ENCODE data around the gene PARP3.
A peak's percentile ranks its signal among the peaks of the same experiment; 100 is the strongest.
"Not testable (repeated sequence)": the region's sequence is repeated elsewhere in the genome, so short reads cannot be mapped to it uniquely, and the experiment has no call there.

Gene PARP3

GRCh38 chr3:51941798-51942602 is at the start of gene PARP3, which contains the start of gene RRP9:
Gene PARP3 (plus strand): TSS chr3:51942363. CDS start chr3:51943356, 993 bp downstream.
Gene RRP9 (minus strand): TSS chr3:51941904. CDS start chr3:51941867, 37 bp downstream.
- DNase-seq (ENCODE audit: low spot score), result peak; percentile 100
- Mint-ChIP-seq H3K27ac (peak within 1 kb of the TSS; percentile 88), H3K4me1 (ENCODE audit: low read depth) (peaks cover 20% of the 10 kb centered on the region), H3K36me3 (ENCODE audit: low read depth) (peaks cover 17% of the 10 kb centered on the region), H3K27me3 (ENCODE audit: low read depth) (no peaks in the 10 kb centered on the region), H3K4me3 (peak within 1 kb of the TSS; percentile 93), H3K9me3 (no peaks in the 10 kb centered on the region)

- Mint-ChIP-seq H3K27ac (no peak overlapping the region), H3K4me1 (ENCODE audit: low read depth) (peaks cover 16% of the 10 kb centered on the region), H3K9me3 (no peaks in the 10 kb centered on the region), H3K27me3 (ENCODE audit: low read depth) (peaks cover 11% of the 10 kb centered on the region), H3K4me3 (no peak overlapping the region), H3K36me3 (ENCODE audit: low read depth) (no peaks in the 10 kb centered on the region)
- DNase-seq (ENCODE audit: low spot score), result no peak
Measured at GRCh38 chr3:51894391-51894790, 47.8 kb upstream of the PARP3 start.

GRCh38 chr3:51894939-51895338 is 47.2 kb upstream of the PARP3 start:
- Mint-ChIP-seq H3K36me3 (ENCODE audit: low read depth) (no peaks in the 10 kb centered on the region), H3K4me3 (no peak overlapping the region), H3K4me1 (ENCODE audit: low read depth) (peaks cover 16% of the 10 kb centered on the region), H3K27ac (no peak overlapping the region), H3K27me3 (ENCODE audit: low read depth) (peaks cover 11% of the 10 kb centered on the region), H3K9me3 (no peaks in the 10 kb centered on the region)
- DNase-seq (ENCODE audit: low spot score), result no peak

DNA sequence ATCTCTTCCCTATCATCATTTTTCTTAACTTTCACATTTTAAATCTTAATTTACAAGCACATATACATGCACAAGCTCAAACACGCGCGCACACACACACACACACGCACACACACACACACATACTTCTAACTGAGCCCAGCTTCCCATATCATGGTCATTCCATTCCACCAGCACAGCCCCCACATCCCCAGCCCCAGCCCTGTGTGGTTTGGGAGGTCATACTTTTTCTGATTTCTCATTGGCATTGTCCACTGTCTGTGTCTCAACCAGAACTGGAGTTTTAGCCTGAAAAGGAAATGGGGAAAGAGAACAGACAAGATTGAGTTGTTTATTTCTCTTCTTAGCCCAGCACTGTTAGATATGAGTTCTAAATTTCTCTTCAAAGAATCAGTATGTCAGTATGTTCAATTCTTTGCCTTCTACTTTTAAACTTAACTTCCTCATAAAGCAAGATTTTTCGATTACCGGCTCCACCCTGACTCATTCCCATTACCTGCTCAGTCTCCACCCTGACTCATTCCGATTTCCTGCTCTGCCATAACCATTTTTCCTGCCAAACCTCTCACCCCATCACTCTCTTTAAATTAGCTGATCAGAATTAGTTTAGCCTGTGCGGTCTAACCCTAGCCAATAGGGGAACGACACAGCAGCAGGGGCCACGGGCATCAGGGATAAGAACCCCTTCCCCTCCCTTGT is 45.4 kb upstream of the PARP3 start:
- H3K27ac Mint-ChIP-seq, result no peak overlapping the region
- peaks cover 15% of the 10 kb centered on the region for H3K27me3 Mint-ChIP-seq (ENCODE audit: low read depth)
- no peaks in the 10 kb centered on the region for H3K36me3 Mint-ChIP-seq (ENCODE audit: low read depth)

DNA sequence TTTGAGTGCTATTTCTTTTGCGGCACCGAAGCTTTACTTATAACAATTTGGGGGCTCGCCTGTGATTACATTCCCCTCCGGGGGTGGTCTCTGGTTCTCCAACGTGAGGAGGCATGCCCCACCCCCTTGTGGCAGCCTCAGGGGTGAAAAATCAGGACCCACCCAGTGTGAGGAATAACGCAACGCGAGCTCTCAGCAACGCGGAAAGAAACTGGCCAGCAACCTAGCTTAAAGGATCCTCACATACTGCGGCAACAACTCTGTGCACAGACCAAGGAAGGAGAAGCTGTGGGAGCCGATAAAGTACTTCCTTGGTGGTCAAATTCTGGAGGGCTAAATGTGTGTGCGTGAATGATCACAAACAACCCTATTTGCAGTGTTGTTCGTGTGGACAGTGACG is 44.8 kb upstream of the PARP3 start:
- Mint-ChIP-seq H3K4me3 (no peak overlapping the region), H3K9me3 (no peaks in the 10 kb centered on the region), H3K27ac (no peak overlapping the region), H3K4me1 (ENCODE audit: low read depth) (peaks cover 2% of the 10 kb centered on the region), H3K27me3 (ENCODE audit: low read depth) (peaks cover 18% of the 10 kb centered on the region), H3K36me3 (ENCODE audit: low read depth) (no peaks in the 10 kb centered on the region)
- DNase-seq (ENCODE audit: low spot score), result no peak

More for the DNA sequence above, 45.4 kb upstream of the PARP3 start:
- no peak overlapping the region for H3K4me3 Mint-ChIP-seq
- peaks cover 8% of the 10 kb centered on the region for H3K4me1 Mint-ChIP-seq (ENCODE audit: low read depth)
- H3K9me3 Mint-ChIP-seq, result no peaks in the 10 kb centered on the region
- DNase-seq (ENCODE audit: low spot score), result no peak

DNA sequence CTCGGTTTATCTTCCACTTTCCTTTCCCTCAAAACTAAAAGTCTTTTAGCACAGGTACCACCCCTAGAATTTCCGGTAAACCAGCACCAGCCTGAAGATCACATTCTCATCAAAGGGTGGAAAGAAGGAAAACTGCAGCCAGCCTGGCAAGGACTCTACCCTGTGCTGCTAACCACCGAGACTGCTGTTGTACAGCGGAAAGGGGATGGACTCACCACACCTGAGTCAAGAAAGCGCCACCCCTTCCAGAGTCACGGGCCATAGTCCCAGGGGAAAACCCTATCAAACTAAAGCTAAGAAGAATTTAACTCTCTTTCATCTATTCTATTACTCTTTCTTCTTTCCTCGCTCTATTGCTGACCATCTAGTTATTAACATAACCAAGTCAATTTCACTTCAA is 42.1 kb upstream of the PARP3 start:
- H3K36me3 Mint-ChIP-seq (ENCODE audit: low read depth); H3K4me1 Mint-ChIP-seq (ENCODE audit: low read depth); DNase-seq (ENCODE audit: low spot score); H3K9me3 Mint-ChIP-seq; H3K4me3 Mint-ChIP-seq; H3K27ac Mint-ChIP-seq: not testable (repeated sequence)
- peaks cover 20% of the 10 kb centered on the region for H3K27me3 Mint-ChIP-seq (ENCODE audit: low read depth)

GRCh38 chr3:51902361-51902760 is 39.8 kb upstream of the PARP3 start:
- Mint-ChIP-seq H3K27ac (peak overlapping the region; percentile 1), H3K27me3 (ENCODE audit: low read depth) (peaks cover 19% of the 10 kb centered on the region)
- not testable (repeated sequence) for H3K36me3 Mint-ChIP-seq (ENCODE audit: low read depth); H3K9me3 Mint-ChIP-seq; H3K4me3 Mint-ChIP-seq; DNase-seq (ENCODE audit: low spot score); H3K4me1 Mint-ChIP-seq (ENCODE audit: low read depth)

GRCh38 chr3:51904034-51904823 is 37.9 kb upstream of the PARP3 start:
- H3K9me3 Mint-ChIP-seq, result peaks cover 3% of the 10 kb centered on the region
- H3K27ac Mint-ChIP-seq, result no peak overlapping the region
- H3K27me3 Mint-ChIP-seq (ENCODE audit: low read depth), result peaks cover 14% of the 10 kb centered on the region
- DNase-seq (ENCODE audit: low spot score), result no peak
- H3K4me1 Mint-ChIP-seq (ENCODE audit: low read depth), result no peaks in the 10 kb centered on the region
- no peak overlapping the region for H3K4me3 Mint-ChIP-seq
- H3K36me3 Mint-ChIP-seq (ENCODE audit: low read depth), result no peaks in the 10 kb centered on the region

- peaks cover 4% of the 10 kb centered on the region for H3K9me3 Mint-ChIP-seq
- H3K36me3 Mint-ChIP-seq (ENCODE audit: low read depth), result no peaks in the 10 kb centered on the region
- peaks cover 3% of the 10 kb centered on the region for H3K27me3 Mint-ChIP-seq (ENCODE audit: low read depth)
- H3K4me1 Mint-ChIP-seq (ENCODE audit: low read depth), result no peaks in the 10 kb centered on the region
- H3K4me3 Mint-ChIP-seq, result no peak overlapping the region
- no peak overlapping the region for H3K27ac Mint-ChIP-seq
- no peak for DNase-seq (ENCODE audit: low spot score)
Measured at GRCh38 chr3:51908026-51908425, 34.1 kb upstream of the PARP3 start.

DNA sequence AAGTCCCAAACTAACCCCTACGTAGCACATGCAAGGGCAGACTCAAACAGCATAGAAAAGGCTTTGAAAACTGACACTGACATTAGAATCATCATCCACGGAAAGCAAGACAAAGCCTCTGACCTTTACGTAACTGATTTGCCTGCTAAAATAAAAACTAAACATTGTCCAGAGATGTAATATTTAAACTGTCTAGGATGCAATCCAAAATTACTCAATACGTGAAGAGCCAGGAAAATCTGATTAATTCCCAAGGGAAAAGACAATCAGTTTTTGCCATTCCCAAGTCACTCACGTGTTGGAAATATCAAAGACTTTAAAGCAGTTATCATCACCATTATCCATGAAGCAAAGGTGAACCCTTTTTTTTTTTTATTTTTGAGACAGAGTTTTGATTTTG is 25.7 kb upstream of the PARP3 start:
- Mint-ChIP-seq H3K4me3 (no peak overlapping the region), H3K4me1 (ENCODE audit: low read depth) (no peaks in the 10 kb centered on the region), H3K27ac (no peak overlapping the region), H3K9me3 (no peaks in the 10 kb centered on the region), H3K36me3 (ENCODE audit: low read depth) (no peaks in the 10 kb centered on the region), H3K27me3 (ENCODE audit: low read depth) (peaks cover 23% of the 10 kb centered on the region)
- no peak for DNase-seq (ENCODE audit: low spot score)

GRCh38 chr3:51921081-51921578 is 21.0 kb upstream of the PARP3 start:
- no peak for DNase-seq (ENCODE audit: low spot score)
- no peaks in the 10 kb centered on the region for H3K36me3 Mint-ChIP-seq (ENCODE audit: low read depth)
- H3K4me3 Mint-ChIP-seq, result no peak overlapping the region
- peaks cover 21% of the 10 kb centered on the region for H3K27me3 Mint-ChIP-seq (ENCODE audit: low read depth)
- H3K27ac Mint-ChIP-seq, result no peak overlapping the region
- H3K4me1 Mint-ChIP-seq (ENCODE audit: low read depth), result no peaks in the 10 kb centered on the region
- H3K9me3 Mint-ChIP-seq, result no peaks in the 10 kb centered on the region

- H3K27ac Mint-ChIP-seq, result no peak overlapping the region
- no peaks in the 10 kb centered on the region for H3K4me1 Mint-ChIP-seq (ENCODE audit: low read depth)
- H3K27me3 Mint-ChIP-seq (ENCODE audit: low read depth), result peaks cover under 1% of the 10 kb centered on the region
- H3K4me3 Mint-ChIP-seq, result no peak overlapping the region
- DNase-seq (ENCODE audit: low spot score), result no peak
- H3K9me3 Mint-ChIP-seq, result no peaks in the 10 kb centered on the region
- no peaks in the 10 kb centered on the region for H3K36me3 Mint-ChIP-seq (ENCODE audit: low read depth)
Measured at GRCh38 chr3:51927061-51927977, 14.8 kb upstream of the PARP3 start.

- H3K27me3 Mint-ChIP-seq (ENCODE audit: low read depth), result no peaks in the 10 kb centered on the region
- no peak for DNase-seq (ENCODE audit: low spot score)
- no peak overlapping the region for H3K27ac Mint-ChIP-seq
- H3K36me3 Mint-ChIP-seq (ENCODE audit: low read depth), result peaks cover 3% of the 10 kb centered on the region
- no peak overlapping the region for H3K4me3 Mint-ChIP-seq
- no peaks in the 10 kb centered on the region for H3K9me3 Mint-ChIP-seq
- no peaks in the 10 kb centered on the region for H3K4me1 Mint-ChIP-seq (ENCODE audit: low read depth)
Measured at GRCh38 chr3:51928438-51928837, 13.7 kb upstream of the PARP3 start.
